ENCODE data around the gene ADAT3. TPM values are rescaled to one million over a fixed set of nuclear protein-coding genes. Genes with fewer than 3 reads are reported as not detected.

ADAT3 gene
- total RNA-seq, 1 experiment from 2014 or later, result 12.6 TPM

DNA sequence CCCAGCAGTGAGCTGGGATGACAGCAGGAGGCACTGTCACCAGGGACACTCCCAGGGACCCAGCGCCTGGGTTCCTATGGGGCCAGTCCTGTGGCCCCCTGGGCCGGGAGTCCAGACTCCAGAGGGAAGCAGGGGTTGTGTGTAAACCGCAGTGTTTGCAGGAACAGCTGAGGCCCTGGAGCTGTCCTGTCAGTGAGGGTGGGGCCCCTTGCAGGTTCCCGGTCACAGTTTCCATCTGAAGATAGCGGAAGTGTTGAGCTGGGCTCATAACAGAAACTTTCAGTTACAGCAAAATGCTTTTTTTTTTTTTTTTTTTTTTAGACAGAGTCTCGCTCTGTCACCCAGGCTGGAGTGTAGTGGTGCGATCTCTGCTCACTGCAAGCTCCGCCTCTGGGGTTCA, 18.1 kb downstream of the ADAT3 start:
- Histone ChIP-seq H3K9me3 (no peaks in the 10 kb centered on the region), H3K4me1 (no peaks in the 10 kb centered on the region), H3K36me3 (ENCODE audit: control insufficient read depth, insufficient read depth, low read length) (peaks cover 2% of the 10 kb centered on the region), H3K27me3 (replicated peaks; ENCODE audit: control insufficient read depth, insufficient read depth, low read length) (no peaks in the 10 kb centered on the region), H3K4me3 (ENCODE audit: low read depth, low read length) (no peak overlapping the region)
- H3K9me3 Mint-ChIP-seq (ENCODE audit: unreplicated experiment), result no peaks in the 10 kb centered on the region
- peaks cover 46% of the 10 kb centered on the region for H3K36me3 Mint-ChIP-seq (ENCODE audit: insufficient read depth, unreplicated experiment)
- H3K4me3 Mint-ChIP-seq (ENCODE audit: unreplicated experiment), result no peak overlapping the region
- TF ChIP-seq, protein P1, sequence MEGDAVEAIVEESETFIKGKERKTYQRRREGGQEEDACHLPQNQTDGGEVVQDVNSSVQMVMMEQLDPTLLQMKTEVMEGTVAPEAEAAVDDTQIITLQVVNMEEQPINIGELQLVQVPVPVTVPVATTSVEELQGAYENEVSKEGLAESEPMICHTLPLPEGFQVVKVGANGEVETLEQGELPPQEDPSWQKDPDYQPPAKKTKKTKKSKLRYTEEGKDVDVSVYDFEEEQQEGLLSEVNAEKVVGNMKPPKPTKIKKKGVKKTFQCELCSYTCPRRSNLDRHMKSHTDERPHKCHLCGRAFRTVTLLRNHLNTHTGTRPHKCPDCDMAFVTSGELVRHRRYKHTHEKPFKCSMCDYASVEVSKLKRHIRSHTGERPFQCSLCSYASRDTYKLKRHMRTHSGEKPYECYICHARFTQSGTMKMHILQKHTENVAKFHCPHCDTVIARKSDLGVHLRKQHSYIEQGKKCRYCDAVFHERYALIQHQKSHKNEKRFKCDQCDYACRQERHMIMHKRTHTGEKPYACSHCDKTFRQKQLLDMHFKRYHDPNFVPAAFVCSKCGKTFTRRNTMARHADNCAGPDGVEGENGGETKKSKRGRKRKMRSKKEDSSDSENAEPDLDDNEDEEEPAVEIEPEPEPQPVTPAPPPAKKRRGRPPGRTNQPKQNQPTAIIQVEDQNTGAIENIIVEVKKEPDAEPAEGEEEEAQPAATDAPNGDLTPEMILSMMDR (IDR thresholded peaks at IDR 0.05; ENCODE audit: insufficient read depth in 1 of 2, low read depth in 1 of 2, low read length in 1 of 2, severe bottlenecking in 1 of 2, unreplicated experiment in 1 of 2), result no peak
- POLR2A ChIA-PET, result no interaction called here
- H3K27me3 Mint-ChIP-seq (ENCODE audit: insufficient read depth, unreplicated experiment), result no peaks in the 10 kb centered on the region
- H3K27ac Mint-ChIP-seq (ENCODE audit: unreplicated experiment), result no peak overlapping the region
- CTCF ChIA-PET, result no interaction called here
- no peak for DNase-seq
- intact Hi-C loops (cut with micrococcal nuclease; ENCODE audit: unreplicated experiment), result no loop called here
- BruUV-seq (replicated peaks), result no TSS peak
- H3K4me1 Mint-ChIP-seq (ENCODE audit: low read depth, unreplicated experiment), result no peaks in the 10 kb centered on the region

DNA sequence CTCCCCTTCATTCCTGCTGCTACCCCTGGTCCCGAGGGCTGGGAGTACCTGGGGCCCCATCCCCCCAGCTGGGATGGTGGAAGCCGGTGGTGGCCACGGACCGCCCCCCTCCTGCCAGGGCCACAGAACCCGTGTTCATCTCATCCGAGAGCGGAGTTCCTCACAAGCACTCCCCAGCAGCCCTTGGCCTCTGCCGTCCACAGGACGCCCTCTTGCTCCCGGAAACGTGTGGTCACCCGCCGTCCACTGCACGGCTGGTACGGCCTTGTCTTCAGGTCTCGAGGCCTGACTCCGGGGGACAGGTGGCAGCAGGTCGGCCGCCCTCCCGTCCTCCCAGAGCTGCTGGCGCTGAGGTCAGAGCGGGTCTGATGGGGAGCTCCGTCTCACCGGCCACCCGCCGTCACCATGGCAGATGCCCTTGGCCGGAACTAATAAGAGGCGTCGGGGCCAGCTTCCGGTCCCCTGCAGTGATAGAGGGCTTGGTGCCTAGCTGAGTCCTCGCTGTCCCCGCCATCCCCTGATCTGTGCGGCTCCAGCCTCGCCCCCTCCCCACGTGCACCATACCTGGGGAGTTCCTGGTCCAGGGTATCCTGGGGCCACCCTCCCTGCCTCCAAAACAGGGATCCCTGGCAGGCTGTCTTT, 19.2 kb downstream of the ADAT3 start:
- CTCF ChIA-PET, result no interaction called here
- Mint-ChIP-seq H3K27me3 (ENCODE audit: insufficient read depth, unreplicated experiment) (no peaks in the 10 kb centered on the region), H3K4me3 (ENCODE audit: unreplicated experiment) (no peak overlapping the region), H3K36me3 (ENCODE audit: insufficient read depth, unreplicated experiment) (peaks cover 44% of the 10 kb centered on the region), H3K9me3 (ENCODE audit: unreplicated experiment) (no peaks in the 10 kb centered on the region), H3K27ac (ENCODE audit: unreplicated experiment) (no peak overlapping the region), H3K4me1 (ENCODE audit: low read depth, unreplicated experiment) (peaks cover 1% of the 10 kb centered on the region)
- intact Hi-C loops (cut with micrococcal nuclease; ENCODE audit: unreplicated experiment), result no loop called here
- no TSS peak for BruUV-seq (replicated peaks)
- H3K4me1 ChIP-seq, result no peaks in the 10 kb centered on the region
- DNase-seq, result no peak
- no peaks in the 10 kb centered on the region for H3K27me3 ChIP-seq (replicated peaks; ENCODE audit: control insufficient read depth, insufficient read depth, low read length)
- H3K4me3 ChIP-seq (ENCODE audit: low read depth, low read length), result no peak overlapping the region
- H3K9me3 ChIP-seq, result no peaks in the 10 kb centered on the region
- H3K36me3 ChIP-seq (ENCODE audit: control insufficient read depth, insufficient read depth, low read length), result peaks cover 2% of the 10 kb centered on the region
- POLR2A ChIA-PET, result no interaction called here
- TF ChIP-seq, protein P1 (IDR thresholded peaks at IDR 0.05; ENCODE audit: insufficient read depth in 1 of 2, low read depth in 1 of 2, low read length in 1 of 2, severe bottlenecking in 1 of 2, unreplicated experiment in 1 of 2), result no peak

DNA sequence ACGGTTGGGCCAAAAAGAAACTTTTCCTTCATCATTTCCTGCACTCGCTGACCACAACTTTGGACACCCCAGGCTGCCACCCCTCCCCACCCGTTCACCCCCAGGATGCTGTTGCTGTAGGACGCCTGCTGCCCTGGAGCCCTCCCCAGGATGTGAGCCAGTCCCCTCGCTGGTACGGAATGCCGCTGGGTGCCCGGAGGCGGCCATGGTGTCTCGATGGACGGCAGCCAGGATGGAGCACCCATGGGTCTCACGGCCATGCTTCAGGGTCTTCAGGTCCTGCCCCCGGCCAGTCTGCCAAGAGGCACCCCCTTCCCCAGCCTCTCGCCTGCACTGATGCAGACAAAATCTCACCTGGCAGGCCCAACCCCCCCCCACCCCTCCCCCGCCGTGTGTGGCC, 20.3 kb downstream of the ADAT3 start:
- BruUV-seq (replicated peaks), result TSS peak; percentile 76

More for the DNA sequence above, 20.3 kb downstream of the ADAT3 start:
- POLR2A ChIA-PET, result no interaction called here
- CTCF ChIA-PET, result no interaction called here
- Histone ChIP-seq H3K4me3 (ENCODE audit: low read depth, low read length) (no peak overlapping the region), H3K4me1 (peaks cover 5% of the 10 kb centered on the region; the same call in 1 of the 2 replicates), H3K9me3 (no peaks in the 10 kb centered on the region), H3K27me3 (replicated peaks; ENCODE audit: control insufficient read depth, insufficient read depth, low read length) (no peaks in the 10 kb centered on the region), H3K36me3 (ENCODE audit: control insufficient read depth, insufficient read depth, low read length) (peaks cover 2% of the 10 kb centered on the region)
- Mint-ChIP-seq H3K27me3 (ENCODE audit: insufficient read depth, unreplicated experiment) (no peaks in the 10 kb centered on the region), H3K27ac (ENCODE audit: unreplicated experiment) (no peak overlapping the region), H3K9me3 (ENCODE audit: unreplicated experiment) (no peaks in the 10 kb centered on the region), H3K4me3 (ENCODE audit: unreplicated experiment) (no peak overlapping the region), H3K36me3 (ENCODE audit: insufficient read depth, unreplicated experiment) (peaks cover 40% of the 10 kb centered on the region), H3K4me1 (ENCODE audit: low read depth, unreplicated experiment) (peaks cover 12% of the 10 kb centered on the region)
- TF ChIP-seq, protein P1 (IDR thresholded peaks at IDR 0.05; ENCODE audit: insufficient read depth in 1 of 2, low read depth in 1 of 2, low read length in 1 of 2, severe bottlenecking in 1 of 2, unreplicated experiment in 1 of 2), result no peak
- intact Hi-C loops (cut with micrococcal nuclease; ENCODE audit: unreplicated experiment), result no loop called here
- DNase-seq, result no peak

All from Caco-2 (cell line).